ENCODE measurements around the gene C19orf47. TPM values are rescaled to one million over a fixed set of nuclear protein-coding genes. Genes with fewer than 3 reads are reported as not detected.
"Not testable (repeated sequence)": the region's sequence is repeated elsewhere in the genome, so short reads cannot be mapped to it uniquely, and the experiment has no call there.

The C19orf47 gene
- total RNA-seq, 1 experiment from 2014 or later = 18.0 TPM

- Histone ChIP-seq H3K4me1 (ENCODE audit: control insufficient read depth in 1 of 2, insufficient read depth in 2 of 2, low read length in 2 of 2) (no peaks in the 10 kb centered on the region), H3K79me2 (ENCODE audit: insufficient read depth, low read length) (no peaks in the 10 kb centered on the region), H3K9me2 (ENCODE audit: insufficient read depth) (no peaks in the 10 kb centered on the region), H3K36me3 (ENCODE audit: control insufficient read depth in 1 of 2, insufficient read depth in 2 of 2, low read length in 2 of 2) (peaks cover 0 to 5% of the 10 kb centered on the region in 2 experiments; a peak in 2 of 4 replicates), H4K20me1 (ENCODE audit: insufficient read depth) (no peaks in the 10 kb centered on the region), H3K9me3 (ENCODE audit: control insufficient read depth in 1 of 2, insufficient read depth in 1 of 2, low read depth in 1 of 2, low read length in 2 of 2) (no peaks in the 10 kb centered on the region), H2AFZ (ENCODE audit: low read depth, low read length, poor library complexity, severe bottlenecking) (no peak overlapping the region), H3K4me2 (ENCODE audit: low read length) (no peak overlapping the region), H3K27ac (ENCODE audit: low read depth, low read length) (no peak overlapping the region), H3K27me3 (ENCODE audit: insufficient read depth, low read length) (no peaks in the 10 kb centered on the region), H3K4me3 (replicated peaks in 1 of 2; ENCODE audit: low read depth in 1 of 2, low read length in 2 of 2) (no peak overlapping the region), H3K9ac (ENCODE audit: low read length) (no peak overlapping the region)
- ATAC-seq = no peak
- POLR2A ChIA-PET = no interaction called here
- no peak for DNase-seq (ENCODE audit: low read depth, low spot score)
- intact Hi-C loops (cut with micrococcal nuclease) = no loop called here
- RAD21 ChIA-PET (ENCODE audit: low non-redundant PET in 1 of 2, low total read pairs in 2 of 2, uncharacterized antibody in 2 of 2, unreplicated experiment in 2 of 2) = no interaction called here
- no peak for TF ChIP-seq SRF (IDR thresholded peaks at IDR 0.05; ENCODE audit: low read depth)
- no peak for TF ChIP-seq EGR1 (IDR thresholded peaks at IDR 0.05; ENCODE audit: low read depth)
- TF ChIP-seq YY1 (IDR thresholded peaks at IDR 0.05; ENCODE audit: extremely low read depth, insufficient replicate concordance, low read depth, low read length) = no peak
- TF ChIP-seq SP1 (IDR thresholded peaks at IDR 0.05; ENCODE audit: low read depth) = no peak
- TF ChIP-seq EZH2phosphoT487 (IDR thresholded peaks at IDR 0.05; ENCODE audit: borderline replicate concordance) = no peak
- TF ChIP-seq, protein P1, sequence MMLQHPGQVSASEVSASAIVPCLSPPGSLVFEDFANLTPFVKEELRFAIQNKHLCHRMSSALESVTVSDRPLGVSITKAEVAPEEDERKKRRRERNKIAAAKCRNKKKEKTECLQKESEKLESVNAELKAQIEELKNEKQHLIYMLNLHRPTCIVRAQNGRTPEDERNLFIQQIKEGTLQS (IDR thresholded peaks at IDR 0.05) = no peak
- TF ChIP-seq ZNF274 (IDR thresholded peaks at IDR 0.05; ENCODE audit: low read depth, low read length) = no peak
- no peak for TF ChIP-seq JUND (IDR thresholded peaks at IDR 0.05)
- TF ChIP-seq, protein P2, sequence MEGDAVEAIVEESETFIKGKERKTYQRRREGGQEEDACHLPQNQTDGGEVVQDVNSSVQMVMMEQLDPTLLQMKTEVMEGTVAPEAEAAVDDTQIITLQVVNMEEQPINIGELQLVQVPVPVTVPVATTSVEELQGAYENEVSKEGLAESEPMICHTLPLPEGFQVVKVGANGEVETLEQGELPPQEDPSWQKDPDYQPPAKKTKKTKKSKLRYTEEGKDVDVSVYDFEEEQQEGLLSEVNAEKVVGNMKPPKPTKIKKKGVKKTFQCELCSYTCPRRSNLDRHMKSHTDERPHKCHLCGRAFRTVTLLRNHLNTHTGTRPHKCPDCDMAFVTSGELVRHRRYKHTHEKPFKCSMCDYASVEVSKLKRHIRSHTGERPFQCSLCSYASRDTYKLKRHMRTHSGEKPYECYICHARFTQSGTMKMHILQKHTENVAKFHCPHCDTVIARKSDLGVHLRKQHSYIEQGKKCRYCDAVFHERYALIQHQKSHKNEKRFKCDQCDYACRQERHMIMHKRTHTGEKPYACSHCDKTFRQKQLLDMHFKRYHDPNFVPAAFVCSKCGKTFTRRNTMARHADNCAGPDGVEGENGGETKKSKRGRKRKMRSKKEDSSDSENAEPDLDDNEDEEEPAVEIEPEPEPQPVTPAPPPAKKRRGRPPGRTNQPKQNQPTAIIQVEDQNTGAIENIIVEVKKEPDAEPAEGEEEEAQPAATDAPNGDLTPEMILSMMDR (IDR thresholded peaks at IDR 0.05 in 2 of 3, conservative IDR thresholded peaks at IDR 0.05 in 1 of 3; ENCODE audit: borderline replicate concordance in 1 of 3, insufficient read depth in 1 of 3, low read depth in 2 of 3, low read length in 2 of 3) = no peak
- no peak for TF ChIP-seq ZFX (IDR thresholded peaks at IDR 0.05)
- no peak for TF ChIP-seq ZBTB33 (IDR thresholded peaks at IDR 0.05; ENCODE audit: extremely low read depth, insufficient replicate concordance, low read length)
- CTCF ChIA-PET = interaction anchor here (1.1 kb wide), 1 partner anchor 160 kb away, joined by 7 read pairs; no protein-coding TSS in a partner anchor
- no TSS peak for BruUV-seq (replicated peaks)
Measured at GRCh38 chr19:40370997-40371801, 23.0 kb upstream of the C19orf47 start.

DNA sequence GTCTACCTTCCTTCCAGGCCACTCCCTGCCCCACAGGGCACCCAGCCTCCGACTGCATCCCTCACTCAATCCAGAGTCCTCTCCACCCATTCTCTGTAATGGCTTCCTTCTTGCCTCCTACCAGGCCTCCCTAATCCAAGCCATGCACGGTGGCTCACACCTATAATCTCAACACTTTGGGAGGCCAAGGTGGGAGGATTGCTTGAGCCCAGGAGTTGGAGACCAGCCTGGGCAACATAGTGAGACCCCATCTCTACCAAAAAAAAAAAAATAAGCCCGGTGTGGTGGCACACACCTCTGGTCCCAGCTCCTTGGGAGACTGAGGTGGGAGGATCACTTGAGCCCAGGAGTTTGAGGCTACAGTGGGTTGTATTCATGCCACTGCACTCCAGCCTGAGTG is 22.1 kb upstream of the C19orf47 start:
- not testable (repeated sequence) for H3K36me3 ChIP-seq (ENCODE audit: control insufficient read depth in 1 of 2, insufficient read depth in 2 of 2, low read length in 2 of 2)

More for the DNA sequence above, 22.1 kb upstream of the C19orf47 start:
- H3K4me2 ChIP-seq (ENCODE audit: low read length); BruUV-seq (replicated peaks); POLR2A ChIA-PET; H4K20me1 ChIP-seq (ENCODE audit: insufficient read depth); H3K27ac ChIP-seq (ENCODE audit: low read depth, low read length); H2AFZ ChIP-seq (ENCODE audit: low read depth, low read length, poor library complexity, severe bottlenecking); H3K9me2 ChIP-seq (ENCODE audit: insufficient read depth); H3K4me1 ChIP-seq (ENCODE audit: control insufficient read depth in 1 of 2, insufficient read depth in 2 of 2, low read length in 2 of 2); ATAC-seq; DNase-seq (ENCODE audit: low read depth, low spot score); H3K27me3 ChIP-seq (ENCODE audit: insufficient read depth, low read length); H3K9me3 ChIP-seq (ENCODE audit: control insufficient read depth in 1 of 2, insufficient read depth in 1 of 2, low read depth in 1 of 2, low read length in 2 of 2); H3K79me2 ChIP-seq (ENCODE audit: insufficient read depth, low read length); RAD21 ChIA-PET (ENCODE audit: low non-redundant PET in 1 of 2, low total read pairs in 2 of 2, uncharacterized antibody in 2 of 2, unreplicated experiment in 2 of 2); CTCF ChIA-PET; intact Hi-C loops (cut with micrococcal nuclease); H3K9ac ChIP-seq (ENCODE audit: low read length); H3K4me3 ChIP-seq (replicated peaks in 1 of 2; ENCODE audit: low read depth in 1 of 2, low read length in 2 of 2): not testable (repeated sequence)
